RKO (cell line): ENCODE data around the gene MIA2.
A peak's percentile ranks its signal among the peaks of the same experiment; 100 is the strongest.

Experiments used
- DNase-seq: peaks from one replicate; pipeline ENCODE4 v3.0.0-alpha.2; 2016; ENCODE audit warnings: low spot score

Gene MIA2

DNA sequence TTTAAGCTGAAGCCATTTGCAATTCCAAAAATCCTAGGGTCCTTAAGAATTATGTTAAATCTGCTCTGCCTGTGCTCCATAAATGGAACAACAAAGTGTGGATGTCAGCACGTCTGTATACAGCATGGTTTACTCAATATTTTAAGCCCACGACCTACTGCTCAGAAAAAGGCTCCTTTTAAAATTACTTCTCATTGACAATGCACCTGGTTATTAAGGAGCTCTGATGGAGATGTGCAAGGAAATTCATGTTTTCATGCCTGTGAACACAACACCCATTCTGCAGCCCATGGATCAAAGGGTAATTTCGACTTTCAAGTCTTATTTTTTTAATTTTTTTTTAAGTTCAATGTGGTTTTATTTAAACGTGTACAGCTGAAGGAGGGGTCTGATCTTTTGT is 150.5 kb downstream of the MIA2 start:
- no peak for DNase-seq

DNA sequence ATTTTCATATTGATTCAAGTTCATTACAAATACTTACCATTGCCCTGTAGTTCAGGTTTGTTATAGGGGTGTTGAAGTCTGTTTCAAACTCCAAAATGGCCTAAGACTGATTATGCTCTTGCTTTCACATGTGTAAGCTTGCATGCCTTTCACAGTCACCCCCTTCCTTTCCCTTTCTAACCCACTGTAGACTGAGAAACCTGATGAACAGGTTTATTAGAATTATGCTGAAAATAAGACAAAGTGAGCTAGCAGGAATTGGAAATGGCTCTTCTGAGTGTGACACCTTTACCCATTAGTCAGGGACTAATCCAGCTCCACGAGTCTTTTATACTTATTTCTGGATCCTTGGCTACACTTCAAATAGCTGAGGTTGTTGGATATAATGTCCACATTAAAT is 159.6 kb downstream of the MIA2 start:
- DNase-seq: no peak

DNA sequence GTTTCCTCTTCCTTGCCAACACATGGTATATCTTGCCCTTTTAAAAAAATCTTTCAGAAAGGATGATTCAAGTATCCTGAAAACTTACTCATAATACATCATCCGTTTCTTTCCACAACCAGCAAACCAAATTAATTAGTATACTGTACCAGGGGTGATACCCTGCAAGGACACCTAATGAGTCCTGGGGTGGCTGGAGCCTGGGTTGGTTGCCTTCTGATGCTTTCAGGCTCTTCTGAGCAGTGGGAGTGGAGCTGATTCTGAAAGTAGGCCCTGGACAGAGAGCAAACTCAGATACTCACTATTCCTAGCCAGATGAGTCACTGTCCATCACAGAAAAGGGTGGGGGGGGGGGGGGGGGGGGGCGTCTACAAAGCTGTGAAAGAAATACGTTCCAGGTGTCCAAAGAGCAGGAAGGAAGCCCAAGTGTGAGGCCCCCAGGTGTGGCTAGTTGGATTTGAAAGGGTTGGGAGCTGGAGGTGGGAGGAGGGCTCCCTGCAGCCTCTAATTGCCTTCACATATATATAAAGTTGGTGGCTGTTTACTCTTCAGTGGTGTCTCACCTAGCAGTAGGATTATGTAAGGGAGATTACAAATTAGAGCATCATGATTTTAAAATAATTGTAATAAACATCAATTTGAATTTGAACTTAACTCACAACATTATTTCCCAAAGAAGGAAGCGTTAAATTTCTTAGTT is 162.0 kb downstream of the MIA2 start:
- DNase-seq: peak; percentile 57

DNA sequence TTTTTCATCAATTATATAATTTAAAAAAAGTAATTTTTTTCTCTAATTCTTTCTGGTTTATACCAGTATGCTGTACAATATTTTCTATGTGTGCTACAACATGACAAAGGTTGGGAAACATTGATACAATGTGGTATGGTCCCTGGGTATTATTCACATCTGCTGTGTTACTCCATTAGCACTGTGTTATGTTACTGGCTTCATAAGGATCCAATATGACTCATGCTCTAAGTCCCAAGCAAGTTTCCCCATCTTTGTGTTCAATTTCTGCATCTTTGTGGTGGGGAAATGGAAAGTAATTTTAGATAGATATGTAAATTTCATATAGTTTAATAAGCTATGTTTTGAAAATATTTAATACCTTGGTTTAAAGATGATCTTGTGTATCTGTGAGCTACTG is 162.7 kb downstream of the MIA2 start:
- peak; percentile 15 for DNase-seq

DNA sequence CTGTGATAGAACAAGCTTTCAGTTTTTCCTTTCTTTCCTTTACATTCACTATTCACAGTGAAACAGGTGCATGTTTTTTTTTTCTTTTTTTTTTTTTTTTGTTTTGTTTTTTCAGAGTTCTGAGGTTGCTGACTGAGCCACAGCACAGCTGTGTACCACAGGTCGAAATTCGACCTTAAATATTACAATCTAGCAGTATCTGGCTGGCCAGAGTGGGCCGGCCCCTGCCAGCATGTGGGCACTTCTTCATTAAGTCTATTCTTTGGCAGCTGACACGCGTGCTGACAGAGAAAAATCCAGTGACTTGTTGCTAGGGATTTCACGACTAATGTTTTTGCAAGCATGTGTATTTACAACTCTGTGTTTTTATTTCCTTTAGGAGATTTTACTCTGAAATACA is 164.7 kb downstream of the MIA2 start:
- no peak for DNase-seq

DNA sequence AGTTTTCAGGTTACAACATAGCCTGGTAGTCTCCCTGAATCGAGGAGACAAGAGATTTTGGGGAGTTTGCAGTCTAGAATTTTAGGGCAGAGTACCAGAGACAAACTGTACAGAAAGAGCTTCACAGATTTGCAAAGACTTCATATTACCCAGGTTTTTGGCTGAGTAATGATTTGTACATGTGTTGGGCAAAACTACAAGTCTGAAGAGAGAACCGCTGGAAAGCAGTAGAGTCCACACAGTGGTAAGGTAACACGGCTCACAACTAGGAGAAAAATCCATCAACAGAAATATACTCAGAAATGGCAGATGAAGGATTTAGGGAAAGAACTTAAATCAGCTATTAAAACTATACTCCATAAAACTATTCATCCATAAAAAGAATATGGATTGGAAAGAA is 172.8 kb downstream of the MIA2 start:
- no peak for DNase-seq

DNA sequence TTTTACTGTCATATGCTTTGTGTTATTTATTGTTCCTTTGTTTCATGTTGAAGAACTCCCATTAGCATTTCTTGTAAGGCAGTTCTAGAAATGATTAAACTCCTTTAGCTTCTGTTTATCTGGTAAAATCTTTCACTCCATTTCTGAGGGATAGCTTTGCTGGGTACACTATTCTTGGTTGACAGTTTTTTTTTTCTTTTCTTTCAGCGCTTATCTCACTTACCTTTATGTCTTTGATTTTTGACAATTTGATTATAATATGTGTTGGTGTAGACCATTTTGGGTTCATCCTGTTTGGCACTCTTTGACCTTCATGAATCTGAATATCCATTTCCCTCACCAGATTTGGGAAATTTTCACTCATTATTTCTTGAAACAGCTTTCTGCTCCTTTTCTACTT is 182.4 kb downstream of the MIA2 start:
- DNase-seq: no peak

DNA sequence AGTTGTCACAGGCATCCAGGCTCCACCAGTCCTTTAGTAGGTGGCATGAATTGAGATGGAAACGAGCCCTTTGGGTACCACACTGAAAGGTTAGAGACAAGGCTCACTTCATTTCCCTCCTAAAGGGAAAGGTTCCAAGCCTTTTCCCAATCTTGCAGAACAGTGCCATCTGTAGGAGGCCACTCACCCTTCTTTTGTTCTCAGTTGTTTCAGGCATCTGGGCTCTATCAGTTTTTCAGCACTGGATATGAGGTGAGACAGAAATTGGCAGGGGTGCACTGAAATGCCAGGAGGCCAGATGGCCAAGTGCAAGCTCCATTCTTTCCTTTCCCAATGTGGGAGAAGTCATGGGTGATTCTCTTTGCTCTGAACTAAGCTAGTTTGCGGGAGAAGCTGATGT is 183.3 kb downstream of the MIA2 start:
- DNase-seq: no peak

DNA sequence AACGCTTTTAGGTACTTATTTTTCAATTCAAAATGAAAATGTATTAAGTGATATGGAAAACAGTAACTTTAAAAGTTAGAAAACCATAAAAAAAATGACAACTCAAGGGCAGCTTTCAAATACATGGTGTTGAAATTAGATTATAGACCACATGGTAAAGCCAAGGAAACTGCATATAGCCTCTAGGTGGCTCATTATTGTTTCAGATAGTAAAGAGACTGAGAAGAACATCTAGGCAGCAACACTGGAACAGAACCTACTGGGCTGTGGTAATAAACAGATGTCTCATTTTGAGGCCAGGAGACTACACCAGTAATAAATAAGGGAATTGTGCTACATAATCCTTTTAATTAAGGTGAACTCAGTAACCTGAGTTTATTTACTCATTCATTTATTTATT is 185.6 kb downstream of the MIA2 start:
- peak; percentile 26 for DNase-seq

DNA sequence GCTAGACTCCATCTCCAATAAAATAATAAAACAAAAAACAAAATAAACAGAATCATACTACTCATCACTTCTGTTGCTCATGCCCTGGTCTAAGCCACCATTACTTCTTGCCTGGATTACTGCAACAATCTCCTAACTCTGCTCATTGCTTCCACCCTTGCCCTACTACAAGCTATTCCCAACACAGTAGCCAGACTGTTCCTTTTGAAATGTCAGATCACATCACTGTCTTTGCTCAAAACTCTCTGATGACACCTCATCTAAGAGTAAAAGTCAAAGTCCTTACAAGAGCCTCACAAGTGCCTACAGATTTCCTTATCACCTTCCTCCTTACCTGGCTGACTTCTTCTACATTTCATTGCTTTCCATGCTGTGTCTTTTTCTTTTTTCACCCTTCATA is 188.5 kb downstream of the MIA2 start:
- no peak for DNase-seq

DNA sequence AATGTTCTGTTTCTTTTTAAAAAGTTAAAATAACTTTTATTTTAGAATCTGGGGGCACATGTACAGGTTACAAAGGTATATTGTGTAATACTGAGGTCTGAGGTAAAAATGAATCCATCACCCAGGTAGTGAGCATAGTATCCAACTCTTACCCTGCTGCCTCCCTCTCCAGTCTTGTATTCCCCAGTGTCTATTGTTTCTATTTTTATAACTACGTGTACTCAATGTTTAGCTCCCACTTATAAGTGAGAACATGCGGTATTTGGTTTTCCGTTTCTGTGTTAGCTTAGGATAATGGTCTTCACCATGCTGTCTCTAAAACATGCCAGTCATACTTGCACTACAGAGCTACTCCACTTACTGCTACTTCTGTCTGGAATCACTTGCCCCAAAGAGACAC is 190.1 kb downstream of the MIA2 start:
- no peak for DNase-seq

DNA sequence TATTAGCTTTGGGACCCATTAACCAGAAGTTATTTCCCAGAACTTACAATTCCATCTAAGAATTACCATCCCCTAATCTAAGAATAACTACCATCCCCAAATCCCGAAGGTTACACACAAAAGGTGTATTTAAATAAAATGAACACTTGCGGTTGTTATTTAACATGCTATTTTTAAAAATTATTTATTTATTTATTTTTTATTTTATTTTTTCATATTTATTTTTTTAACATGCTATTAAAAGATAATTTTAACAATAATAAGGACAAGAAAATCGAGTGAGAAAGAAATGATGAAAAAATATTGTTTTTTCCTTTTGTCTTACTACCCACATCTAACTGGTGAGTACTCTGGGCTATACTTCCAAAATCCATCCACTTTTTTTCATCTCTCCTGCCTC is 192.2 kb downstream of the MIA2 start:
- DNase-seq: no peak

DNA sequence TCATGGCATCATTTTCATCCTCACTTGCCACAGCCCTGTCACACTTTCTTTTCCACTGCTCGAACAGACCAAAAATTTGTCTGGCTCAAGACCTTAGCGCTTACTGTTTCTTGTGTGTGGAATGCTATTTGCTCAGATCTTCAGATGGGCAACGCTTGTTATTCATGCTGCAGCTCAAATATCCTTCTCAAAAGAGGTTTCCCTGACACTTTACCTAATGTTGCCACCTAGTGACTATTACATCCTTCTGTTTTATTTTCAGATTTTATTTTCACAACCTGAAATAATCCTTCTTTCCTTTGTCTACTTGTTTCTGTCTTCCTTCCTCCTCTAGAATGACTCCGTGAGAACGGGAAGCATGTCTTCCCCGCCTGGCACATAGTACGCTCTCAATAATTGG is 192.9 kb downstream of the MIA2 start:
- DNase-seq: peak; percentile 53

DNA sequence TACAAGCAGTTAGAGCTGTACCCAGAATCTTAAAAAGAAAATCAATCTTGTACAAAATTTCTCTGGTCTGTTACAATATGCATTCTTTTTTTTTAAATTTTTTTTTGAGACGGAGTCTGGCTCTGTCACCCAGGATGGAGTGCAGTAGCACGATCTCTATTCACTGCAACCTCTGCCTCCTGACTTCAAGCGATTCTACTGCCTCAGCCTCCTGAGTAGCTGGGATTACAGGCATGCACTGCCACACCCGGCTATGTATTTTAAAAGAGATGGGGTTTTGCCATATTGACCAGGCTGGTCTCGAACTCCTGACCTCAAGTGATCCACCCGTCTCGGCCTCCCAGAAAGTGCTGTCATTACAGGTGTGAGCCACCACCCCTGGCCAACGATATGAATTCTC is 194.4 kb downstream of the MIA2 start:
- no peak for DNase-seq

DNA sequence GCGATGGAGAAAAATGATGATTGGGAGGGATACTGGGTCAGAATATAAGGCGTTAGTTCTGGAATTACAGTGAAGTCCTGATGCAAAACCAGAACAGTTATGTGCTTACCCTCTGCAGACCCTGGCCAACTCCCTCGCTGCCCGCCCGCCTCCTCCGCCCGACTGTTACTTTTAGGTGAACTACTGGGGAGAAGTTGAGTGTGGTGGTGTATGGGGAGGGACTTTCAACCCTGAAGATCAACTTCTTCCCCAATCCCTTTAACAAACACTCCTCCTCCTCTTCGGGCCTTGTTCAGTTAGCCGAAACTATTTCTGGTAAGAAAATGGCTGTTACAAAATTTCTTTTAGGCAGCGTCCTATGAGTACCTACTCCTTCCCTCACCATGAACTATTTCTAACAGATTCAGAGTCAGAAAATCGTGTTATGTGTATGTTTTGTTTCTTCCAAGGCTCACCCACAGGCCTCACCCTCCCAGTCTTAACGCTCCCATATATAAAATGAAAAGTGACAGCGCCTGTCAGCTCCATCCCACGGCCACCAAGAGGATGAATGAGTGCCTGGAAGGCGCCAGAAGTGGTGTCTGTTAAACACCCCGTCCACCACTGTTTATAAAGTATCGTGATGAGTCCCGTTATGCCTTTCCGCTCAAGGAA is 197.2 kb downstream of the MIA2 start:
- DNase-seq: no peak

DNA sequence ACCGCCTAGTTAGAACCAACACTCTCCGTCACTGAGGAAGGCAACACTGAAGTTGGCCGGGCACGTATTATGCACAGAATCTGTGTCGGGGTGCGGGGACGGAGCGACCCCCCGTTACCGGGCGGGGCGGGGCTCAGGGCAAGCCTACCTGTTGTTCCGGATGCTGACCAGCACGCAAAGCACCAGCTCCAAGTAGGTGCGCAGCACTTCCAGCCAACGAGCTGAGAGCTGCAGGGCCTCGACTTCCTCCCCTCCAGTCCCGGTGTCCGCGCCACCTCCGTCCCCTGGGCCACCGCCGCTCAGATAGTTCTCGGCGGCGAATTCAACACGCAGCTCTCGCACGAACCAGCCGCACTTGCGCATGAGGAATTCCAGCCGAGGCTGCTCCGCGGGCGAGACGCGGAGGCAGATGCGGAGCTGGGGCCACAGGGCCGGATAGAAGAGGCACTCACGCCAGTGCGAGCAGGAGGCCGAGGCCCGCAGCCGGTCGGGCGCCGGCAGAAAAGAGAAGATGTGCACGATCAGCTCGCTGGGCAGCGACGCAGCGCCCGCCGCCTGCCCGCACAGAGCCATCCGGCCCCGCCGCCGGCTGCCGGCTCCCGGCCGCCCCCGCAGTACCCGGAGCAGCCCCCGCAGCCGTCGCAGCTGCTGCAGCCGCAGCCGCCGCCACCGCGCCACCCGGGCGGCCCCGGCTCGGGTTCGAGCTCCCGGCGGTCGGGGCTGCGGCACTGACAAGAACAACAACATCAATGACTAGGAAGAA is 197.9 kb downstream of the MIA2 start:
- peak; percentile 60 for DNase-seq

DNA sequence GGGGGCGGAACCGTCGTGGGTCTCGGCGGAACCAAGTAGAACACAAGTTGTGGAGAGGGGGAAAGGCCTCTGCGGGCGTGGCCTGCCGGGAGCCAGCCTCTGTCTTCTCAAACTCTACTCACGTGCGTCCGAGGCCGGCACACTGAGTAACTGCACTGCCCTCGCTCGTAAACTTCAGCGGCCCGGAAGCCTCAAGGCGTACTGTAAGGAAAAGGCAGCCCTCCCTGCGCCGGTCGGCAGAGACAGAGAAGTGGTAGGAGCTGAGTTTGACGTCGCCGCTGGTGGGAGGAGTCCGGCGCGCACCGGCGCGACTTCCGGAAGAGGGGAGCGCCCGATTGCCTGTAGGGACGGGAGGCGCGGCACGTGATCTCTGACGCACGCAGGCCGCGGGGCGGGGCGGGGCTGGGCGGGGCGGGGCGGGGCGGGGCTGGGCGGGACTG is 198.5 kb downstream of the MIA2 start, which contains the start of gene FBXO33:
Gene FBXO33, minus strand, starts transcription at position 255 of the 440 bp plus-strand sequence. CDS start 271 bp downstream, outside the sequence.
- peak; percentile 95 for DNase-seq

DNA sequence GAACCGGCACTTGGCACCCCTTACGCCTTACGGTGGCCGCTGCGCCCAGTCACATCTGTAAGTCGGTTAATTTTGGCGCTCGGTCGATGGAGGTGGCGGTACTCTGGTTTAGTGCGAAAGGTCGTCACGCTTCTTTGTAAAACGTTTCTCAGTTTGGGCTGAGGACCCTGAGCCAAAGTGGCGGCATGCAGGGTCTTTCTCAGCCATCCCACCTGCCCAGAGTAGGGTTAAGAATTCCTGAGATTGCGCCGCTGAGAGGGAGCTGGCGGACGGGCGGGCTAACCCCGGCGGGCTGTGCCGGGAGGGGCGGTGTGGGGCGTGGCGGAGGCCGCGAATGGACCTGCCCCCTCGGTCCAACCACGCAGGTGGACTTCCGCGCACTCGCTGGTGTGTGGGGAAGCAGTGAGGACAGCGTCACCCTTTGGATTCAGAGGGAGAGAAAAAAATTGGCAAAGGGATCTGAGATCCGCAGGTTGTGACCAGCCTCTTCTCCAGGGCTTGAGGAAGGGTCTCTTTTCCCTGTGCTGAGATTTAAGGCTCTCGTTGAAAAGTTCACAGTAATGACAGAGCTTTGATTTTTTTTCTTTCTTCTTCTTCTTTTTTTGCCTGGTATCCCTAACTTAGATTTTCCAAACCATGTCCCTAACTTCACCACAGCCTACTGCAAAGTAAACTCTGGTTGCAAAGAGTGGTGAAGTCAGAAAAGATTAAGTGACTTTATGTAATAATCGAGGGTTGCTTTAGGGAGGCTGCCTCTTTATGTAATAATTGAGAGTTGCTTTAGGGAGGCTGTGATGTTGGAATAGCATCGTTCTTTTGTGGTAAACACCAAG is 199.1 kb downstream of the MIA2 start:
- DNase-seq: peak; percentile 87

DNA sequence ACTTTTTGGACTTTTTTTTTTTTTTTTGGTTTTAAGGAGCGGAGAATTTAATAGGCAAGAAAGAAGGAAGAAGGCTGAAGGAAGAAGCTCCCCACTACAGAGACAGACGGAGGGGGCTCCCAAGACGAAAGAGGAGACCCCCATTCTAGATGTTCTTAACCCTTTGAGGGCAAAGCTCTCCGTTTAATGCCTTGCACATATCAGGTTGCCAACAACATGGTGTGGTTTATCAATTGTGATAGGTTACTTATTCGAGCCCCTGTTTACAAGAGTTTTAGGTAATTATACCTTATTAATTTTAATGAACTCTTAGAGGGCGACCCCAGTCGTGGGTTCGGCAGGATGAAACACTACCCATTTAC is 199.7 kb downstream of the MIA2 start:
- DNase-seq: no peak

DNA sequence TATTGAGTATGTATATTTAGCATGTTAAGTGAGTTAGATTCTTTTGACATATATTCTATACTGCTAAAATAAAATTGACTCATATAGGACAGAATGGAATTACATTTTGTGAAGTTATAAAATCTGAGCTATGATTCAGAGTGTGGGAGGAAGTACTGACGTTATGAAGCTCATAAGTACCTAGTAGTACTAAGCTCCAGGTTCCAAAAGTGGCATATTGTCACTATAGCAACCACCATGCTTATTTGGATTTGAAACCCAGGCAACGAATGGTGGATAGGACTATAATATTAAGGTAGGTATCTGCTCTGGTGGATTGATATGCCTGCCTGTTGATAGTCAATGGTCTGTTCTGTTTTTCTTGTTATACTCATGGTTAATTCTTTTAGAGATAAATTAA is 200.7 kb downstream of the MIA2 start:
- peak; percentile 27 for DNase-seq

DNA sequence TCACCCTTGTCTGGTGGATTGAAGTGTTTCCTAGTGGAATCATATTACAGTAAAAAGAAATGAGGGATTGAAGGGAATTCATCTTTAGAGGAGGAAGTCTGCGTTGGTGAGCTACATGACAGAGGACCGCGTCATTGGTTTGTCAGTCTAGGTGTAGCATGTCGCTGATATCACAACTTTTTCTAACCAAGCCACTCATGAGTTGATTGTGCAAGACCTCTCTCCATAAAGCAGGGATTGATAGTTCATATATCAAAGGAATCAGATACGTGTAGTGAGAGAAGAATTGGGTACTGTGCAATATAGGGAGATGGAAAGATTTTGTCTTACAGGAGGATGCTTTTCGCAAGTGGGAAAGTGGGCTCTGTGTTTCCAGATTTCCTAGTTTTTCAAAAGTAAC is 201.5 kb downstream of the MIA2 start:
- DNase-seq: no peak
